NCI-H345 treated with DMSO at 0.1 percent for 48 hours (cell line): ENCODE results near the gene NXPH1.

Experiments
- DNase-seq: peaks from one replicate; lab custom pipeline; 2025; ENCODE audit not compliant: unreplicated experiment; lab: John Stamatoyannopoulos, UW

Gene NXPH1

GRCh38 chr7:8590225-8590624 lies 156.8 kb downstream of the NXPH1 start:
- no peak for DNase-seq

GRCh38 chr7:8590791-8591190 lies 157.4 kb downstream of the NXPH1 start:
- DNase-seq: peak; percentile 26

- DNase-seq: no peak
Measured at GRCh38 chr7:8591289-8591688, 157.9 kb downstream of the NXPH1 start.

- DNase-seq: no peak
Measured at GRCh38 chr7:8592167-8592566, 158.8 kb downstream of the NXPH1 start.

GRCh38 chr7:8594115-8594514 lies 160.7 kb downstream of the NXPH1 start:
- no peak for DNase-seq

GRCh38 chr7:8597565-8597964 lies 164.2 kb downstream of the NXPH1 start:
- DNase-seq: peak; percentile 97

GRCh38 chr7:8601121-8601520 lies 167.7 kb downstream of the NXPH1 start:
- no peak for DNase-seq

- DNase-seq: peak; percentile 12
Measured at GRCh38 chr7:8605221-8605620, 171.8 kb downstream of the NXPH1 start.

GRCh38 chr7:8612584-8612983 lies 179.2 kb downstream of the NXPH1 start:
- DNase-seq: no peak

GRCh38 chr7:8613191-8613590 lies 179.8 kb downstream of the NXPH1 start:
- DNase-seq: no peak

GRCh38 chr7:8615019-8615418 lies 181.6 kb downstream of the NXPH1 start:
- no peak for DNase-seq

- no peak for DNase-seq
Measured at GRCh38 chr7:8618441-8619070, 185.1 kb downstream of the NXPH1 start.

GRCh38 chr7:8620169-8620568 lies 186.8 kb downstream of the NXPH1 start:
- no peak for DNase-seq

- DNase-seq: no peak
Measured at GRCh38 chr7:8625612-8626011, 192.2 kb downstream of the NXPH1 start.

GRCh38 chr7:8627325-8627724 lies 193.9 kb downstream of the NXPH1 start:
- peak; percentile 49 for DNase-seq

GRCh38 chr7:8628656-8629055 lies 195.2 kb downstream of the NXPH1 start:
- DNase-seq: no peak

- DNase-seq: no peak
Measured at GRCh38 chr7:8629504-8629903, 196.1 kb downstream of the NXPH1 start.

GRCh38 chr7:8637322-8637721 lies 203.9 kb downstream of the NXPH1 start:
- peak; percentile 25 for DNase-seq

GRCh38 chr7:8638076-8638475 lies 204.7 kb downstream of the NXPH1 start:
- peak; percentile 100 for DNase-seq

- no peak for DNase-seq
Measured at GRCh38 chr7:8639668-8640067, 206.3 kb downstream of the NXPH1 start.

GRCh38 chr7:8640671-8641070 lies 207.3 kb downstream of the NXPH1 start:
- DNase-seq: no peak

GRCh38 chr7:8668627-8669500 lies 235.5 kb downstream of the NXPH1 start:
- DNase-seq: no peak

- no peak for DNase-seq
Measured at GRCh38 chr7:8669501-8669851, 236.1 kb downstream of the NXPH1 start.
